K562 treated with DMSO at 1 percent for 48 hours (cell line): Measurements from ENCODE around the gene COPS3. TPM values are rescaled to one million over a fixed set of nuclear protein-coding genes. Genes with fewer than 3 reads are reported as not detected.

ENCODE experiments used
- total RNA-seq: library from RNA; unstranded; fragments of 300-600 nt; gene quantifications from 2 replicates; pipeline ENCODE4 v1.2.3, GENCODE V29; 2022; ENCODE audit warnings: low replicate concordance; ENCODE audit errors: extremely low read depth

The COPS3 gene
- not detected in 2 replicates for total RNA-seq

GRCh38 chr17:17280613-17281549 lies at the start of gene COPS3:
TSS of gene COPS3 (minus strand) at chr17:17281246. CDS start at chr17:17281186, 60 bp downstream.

GRCh38 chr17:17303010-17303846 lies 22.2 kb upstream of the COPS3 start, which contains the start of gene NT5M:
TSS of gene NT5M (plus strand) at chr17:17303373. CDS start at chr17:17303551, 178 bp downstream.

DNA sequence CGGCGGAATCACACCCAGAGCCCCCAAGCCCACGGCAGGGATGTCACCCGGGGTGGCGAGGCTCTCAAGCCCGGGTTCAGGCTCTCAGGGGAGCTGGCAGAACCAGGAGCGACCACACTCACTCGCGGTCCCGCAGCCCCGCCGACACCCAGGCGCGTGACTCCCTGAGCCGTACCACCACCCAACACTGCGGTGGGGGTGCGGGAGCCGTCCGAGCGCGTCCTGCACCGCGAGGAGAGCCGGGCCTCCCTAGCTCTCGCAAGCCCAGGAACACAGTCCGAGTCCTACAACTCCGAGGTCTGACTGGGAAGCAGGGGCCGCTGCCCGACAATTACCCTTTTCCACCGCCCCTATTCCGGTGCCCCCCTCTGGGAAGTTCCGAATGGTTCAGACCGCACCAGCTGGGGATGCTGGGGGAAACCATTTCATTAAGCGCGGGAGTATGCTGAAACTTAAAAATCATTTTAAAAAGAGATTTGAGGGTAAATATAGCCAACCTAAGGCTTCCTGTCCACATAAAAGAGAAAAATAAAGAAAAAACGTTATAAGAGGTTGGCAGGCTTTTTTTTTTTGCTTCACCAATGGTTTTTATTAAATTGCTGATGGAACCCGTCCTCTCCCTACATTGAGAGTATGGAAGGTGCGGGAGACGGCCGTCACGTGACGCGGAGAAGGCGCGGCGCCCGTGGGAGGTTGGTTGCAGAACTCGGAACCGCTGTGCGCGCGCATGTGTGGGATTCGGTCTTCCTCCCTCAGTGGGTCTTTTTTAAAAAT lies 43.8 kb downstream of the COPS3 start, which contains the start of gene FLCN:
TSS of gene FLCN (minus strand) at position 143 of the 774 bp plus-strand sequence. CDS start 9,031 bp downstream, outside the sequence.

GRCh38 chr17:17206124-17206912 lies 74.7 kb downstream of the COPS3 start, which contains the start of gene PLD6:
TSS of gene PLD6 (minus strand) at chr17:17206333. CDS start at chr17:17206286, 47 bp downstream.

Other genes starting within 250 kb of the COPS3 start
- gene MPRIP, start 238.8 kb downstream of the COPS3 start, total RNA-seq: not detected in 2 replicates
- not detected in 2 replicates for gene PLD6, start 74.9 kb downstream of the COPS3 start, total RNA-seq
- gene FLCN, start 44.1 kb downstream of the COPS3 start, total RNA-seq: not detected in 2 replicates
- not detected in 2 replicates for gene NT5M, start 22.1 kb upstream of the COPS3 start, total RNA-seq
- not detected in 2 replicates for gene MED9, start 195.8 kb upstream of the COPS3 start, total RNA-seq
- not detected in 2 replicates for gene RASD1, start 215.1 kb upstream of the COPS3 start, total RNA-seq